HG03439 (cell line): ENCODE results near the gene SIDT1.
"Not testable (repeated sequence)": the region's sequence is repeated elsewhere in the genome, so short reads cannot be mapped to it uniquely, and the experiment has no call there.

Source experiments
- ATAC-seq: cut with Tn5 transposase; IDR thresholded peaks from one replicate; pipeline ENCODE4 v1.9.1; 2021; ENCODE audit warnings: mild to moderate bottlenecking, moderate library complexity; ENCODE audit not compliant: unreplicated experiment

The SIDT1 gene

DNA sequence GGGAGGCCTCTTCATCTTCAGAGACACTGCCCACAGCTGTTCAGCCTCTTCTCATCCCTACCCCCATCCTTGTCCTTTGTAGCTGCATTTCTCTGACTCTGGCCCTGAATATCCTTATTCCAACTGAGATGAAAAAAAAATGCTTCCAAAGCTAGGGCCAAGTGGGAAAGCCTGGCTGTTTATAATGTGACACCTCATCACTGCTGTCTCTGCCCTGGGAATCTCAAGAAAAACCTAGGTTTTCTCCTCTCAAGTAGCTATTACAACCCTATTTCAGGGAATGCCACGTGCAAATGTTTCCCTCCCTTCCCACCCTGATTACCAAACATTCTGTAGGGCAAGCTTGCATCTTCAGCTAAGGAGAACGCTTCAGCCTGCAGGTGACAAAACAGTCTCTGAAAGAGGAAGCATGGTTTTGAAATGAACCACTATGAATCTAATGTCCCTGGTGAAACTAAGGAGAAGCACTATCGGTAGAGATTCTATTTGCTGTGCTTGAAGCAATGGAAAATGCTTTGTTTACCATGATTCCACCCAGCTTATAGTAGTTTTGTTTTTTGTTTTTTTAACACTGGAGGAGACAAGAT, 98.7 kb downstream of the SIDT1 start:
- no peak for ATAC-seq

DNA sequence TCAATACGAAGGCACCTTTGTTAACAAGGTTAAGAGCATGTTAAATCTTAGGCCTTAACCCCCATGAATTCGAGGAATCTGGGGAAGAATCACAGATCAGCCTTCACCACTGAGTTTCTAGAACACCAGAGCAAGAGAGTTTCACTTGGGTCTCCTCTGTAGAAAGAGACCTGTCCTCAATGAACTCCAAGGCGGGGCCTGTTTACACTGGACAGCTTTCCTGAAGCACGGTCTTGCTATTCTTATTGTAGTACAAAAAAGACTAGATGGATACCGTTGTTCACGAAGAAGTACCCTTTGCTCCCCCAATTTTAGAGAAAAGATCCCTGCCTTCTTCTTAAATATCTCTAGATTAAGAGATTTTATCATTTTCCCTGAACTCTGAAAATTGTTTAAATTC, 99.2 kb downstream of the SIDT1 start:
- no peak for ATAC-seq

DNA sequence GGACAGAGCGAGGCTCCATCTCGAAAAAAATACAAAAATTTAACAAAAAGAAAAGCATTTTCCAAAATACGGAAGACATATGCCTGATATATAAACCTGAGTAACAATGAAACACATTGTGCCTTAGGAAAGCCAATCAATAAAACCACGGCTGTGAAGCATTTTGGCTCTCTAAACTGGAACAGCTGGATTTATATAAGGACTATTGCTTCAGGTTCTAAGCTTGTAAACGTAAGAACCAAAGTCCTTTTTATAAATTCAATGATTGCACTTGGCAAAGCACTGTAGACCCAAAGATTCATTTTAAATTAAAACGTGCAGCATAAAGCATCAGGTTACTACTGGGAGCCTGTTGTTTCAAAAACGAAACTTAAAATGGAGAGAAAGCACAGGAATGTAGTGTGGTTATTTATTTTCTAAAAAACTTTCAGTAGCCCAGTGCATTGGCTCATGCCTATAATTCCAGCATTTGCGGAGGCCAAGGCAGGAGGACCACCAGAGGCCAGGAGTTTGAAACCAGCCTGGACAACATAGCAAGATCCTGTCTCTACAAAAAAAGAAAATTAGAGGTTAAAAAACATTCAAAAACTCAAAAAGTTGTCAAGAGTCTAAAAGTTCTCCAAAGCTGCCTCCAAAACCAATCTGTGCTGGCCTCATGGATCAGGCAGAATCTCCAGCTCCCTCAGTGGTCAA, 102.6 kb downstream of the SIDT1 start:
- ATAC-seq = no peak

DNA sequence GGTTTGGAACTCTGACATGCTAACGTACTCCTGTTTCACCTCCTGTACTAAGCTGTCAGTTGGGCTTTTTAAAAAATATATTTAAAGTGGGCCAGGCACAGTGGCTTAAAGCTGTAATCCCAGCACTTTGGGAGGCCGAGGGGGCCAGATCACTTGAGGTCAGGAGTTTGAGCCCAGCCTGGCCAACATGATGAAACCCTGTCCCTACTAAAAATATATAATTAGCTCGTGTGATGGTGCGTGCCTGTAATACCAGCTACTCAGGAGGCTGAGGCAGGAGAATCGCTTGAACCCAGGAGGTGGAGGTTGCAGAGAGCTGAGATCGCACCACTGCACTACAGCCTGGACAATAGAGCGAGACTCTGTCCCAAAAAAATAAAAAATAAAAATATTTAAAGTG, 103.7 kb downstream of the SIDT1 start:
- ATAC-seq = not testable (repeated sequence)

DNA sequence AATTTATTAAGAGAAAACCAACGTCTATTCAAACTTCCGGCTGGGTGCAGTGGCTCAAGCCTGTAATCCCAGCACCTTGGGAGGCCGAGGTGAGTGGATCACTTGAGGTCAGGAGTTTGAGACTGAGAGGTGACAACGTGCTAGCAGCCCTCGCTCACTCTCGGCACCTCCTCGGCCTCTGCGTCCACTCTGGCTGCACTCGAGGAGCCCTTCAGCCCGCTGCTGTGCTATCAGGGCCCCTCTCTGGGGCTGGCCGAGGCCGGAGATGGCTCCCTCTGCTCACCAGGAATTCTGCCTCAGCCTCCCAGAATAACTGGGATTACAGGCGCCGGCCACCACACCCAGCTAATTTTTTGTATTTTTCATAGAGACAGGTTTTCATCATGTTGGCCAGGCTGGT, 105.4 kb downstream of the SIDT1 start:
- no peak for ATAC-seq

DNA sequence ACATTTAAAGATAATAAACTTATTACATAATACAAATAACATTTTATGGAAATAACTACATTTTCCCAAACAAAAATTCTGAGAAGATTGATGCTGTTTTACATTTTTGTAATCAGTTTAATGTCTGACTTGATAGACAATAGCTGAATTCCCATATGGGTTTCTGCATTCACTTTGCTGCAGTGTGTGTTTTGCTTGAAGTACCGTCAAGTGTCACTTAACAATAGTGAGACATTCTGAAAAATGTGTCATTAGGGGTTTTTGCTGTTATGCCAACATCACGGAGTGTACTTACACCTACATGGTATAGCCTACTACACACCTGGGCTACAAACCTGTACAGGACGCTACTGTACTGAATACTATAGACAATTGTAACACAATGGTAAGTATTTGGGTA, 106.6 kb downstream of the SIDT1 start:
- ATAC-seq = no peak

DNA sequence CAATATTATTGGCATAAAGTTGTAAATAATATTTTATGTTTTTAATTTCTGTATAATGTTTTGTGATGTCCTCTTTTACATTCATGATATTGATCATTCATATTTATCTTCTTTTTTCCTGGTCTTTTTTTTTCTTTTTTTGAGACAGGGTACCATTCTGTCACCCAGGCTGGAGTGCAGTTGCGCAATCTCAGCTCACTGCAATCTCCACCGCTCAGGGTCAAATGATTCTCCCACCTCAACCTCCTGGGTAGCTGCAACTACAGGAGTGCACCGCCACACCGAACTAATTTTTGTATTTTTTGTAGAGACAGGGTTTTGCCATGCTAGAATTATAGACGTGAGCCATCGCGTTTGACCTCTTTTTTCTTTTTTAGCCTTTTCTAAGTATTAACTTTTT, 111.2 kb downstream of the SIDT1 start:
- ATAC-seq = no peak

DNA sequence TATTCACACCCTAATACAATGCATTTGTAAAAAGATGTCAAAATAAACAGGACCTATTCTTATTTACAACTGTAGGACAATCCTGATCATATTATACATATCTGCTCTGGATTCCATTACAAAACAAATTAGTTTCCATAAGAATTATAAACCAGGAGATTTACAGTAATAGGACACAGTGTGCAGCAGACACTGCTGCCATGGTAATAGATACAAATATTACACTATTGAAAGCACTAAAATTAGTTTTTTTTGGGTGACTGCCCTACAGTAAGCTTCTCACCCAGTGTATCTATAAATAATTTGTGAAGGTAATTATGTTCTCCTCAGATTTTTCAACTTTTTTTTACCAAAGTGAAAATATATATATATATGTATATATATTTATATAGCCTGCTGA, 116.2 kb downstream of the SIDT1 start:
- no peak for ATAC-seq

DNA sequence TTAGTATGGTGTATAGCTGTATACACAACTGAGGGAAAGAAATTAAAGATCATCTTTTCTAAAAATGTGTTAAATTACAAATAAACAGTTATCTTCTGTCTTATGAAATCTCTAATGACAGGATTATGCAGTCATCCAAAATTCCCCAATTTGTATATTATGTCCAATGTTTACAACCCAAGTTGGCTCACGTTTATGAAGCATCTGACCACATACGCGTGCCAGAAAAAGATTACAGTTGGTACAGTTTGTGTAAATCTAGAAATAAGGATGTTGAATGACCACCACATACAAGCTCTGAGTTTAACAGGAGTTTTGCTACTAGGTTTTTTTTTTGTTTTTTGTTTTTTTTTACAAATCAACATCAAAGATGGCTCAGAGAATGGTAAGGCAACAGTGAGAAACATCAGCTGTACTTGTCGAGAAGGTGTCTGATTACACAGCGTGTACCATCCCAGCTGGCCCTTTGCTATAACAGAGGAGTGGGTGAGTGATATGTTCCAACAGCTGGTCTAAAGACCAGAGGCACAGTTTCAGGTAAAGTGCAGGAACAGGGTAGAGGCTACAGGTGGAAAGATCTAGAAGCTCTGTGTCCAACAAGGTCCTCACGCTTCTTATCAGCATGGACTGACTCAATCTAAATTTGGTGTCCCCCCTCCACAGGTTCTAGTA, 117.0 kb downstream of the SIDT1 start:
- no peak for ATAC-seq

DNA sequence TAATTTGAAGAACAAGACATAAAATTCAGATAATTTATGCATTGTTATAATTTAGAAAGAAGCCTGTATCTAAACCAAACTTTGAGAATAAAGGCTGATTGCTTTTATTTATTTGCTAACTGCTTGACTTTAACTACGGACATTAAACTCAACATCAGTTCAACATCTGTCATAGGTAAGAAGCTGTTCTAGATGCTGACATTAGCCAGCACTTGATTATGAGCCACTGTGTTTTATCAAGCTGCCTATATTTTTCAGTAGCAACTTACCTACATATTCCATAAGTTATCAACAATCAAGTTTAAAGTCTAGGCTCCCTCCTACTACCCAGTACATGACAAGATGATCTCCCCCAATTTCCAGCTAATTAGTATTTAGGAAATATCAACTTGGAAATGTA, 122.0 kb downstream of the SIDT1 start:
- no peak for ATAC-seq

DNA sequence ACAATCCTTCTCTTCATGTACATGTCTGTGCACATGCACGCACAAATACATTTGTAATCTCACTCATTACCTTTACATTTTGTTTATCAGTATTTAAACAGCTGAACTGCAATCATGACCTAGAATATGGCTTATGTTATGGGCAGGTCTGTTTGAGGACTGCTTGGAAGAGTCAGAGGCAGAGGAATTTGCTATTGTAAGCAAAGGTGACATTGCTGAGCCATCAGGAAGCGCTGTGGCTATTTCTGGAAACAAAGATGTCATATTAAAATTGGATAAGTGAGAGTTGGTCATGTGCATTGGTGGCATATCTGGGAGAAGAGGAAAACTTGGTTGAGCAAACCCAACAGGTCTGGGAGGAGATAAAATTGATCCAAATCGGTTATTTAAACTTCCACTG, 122.5 kb downstream of the SIDT1 start:
- ATAC-seq = no peak

DNA sequence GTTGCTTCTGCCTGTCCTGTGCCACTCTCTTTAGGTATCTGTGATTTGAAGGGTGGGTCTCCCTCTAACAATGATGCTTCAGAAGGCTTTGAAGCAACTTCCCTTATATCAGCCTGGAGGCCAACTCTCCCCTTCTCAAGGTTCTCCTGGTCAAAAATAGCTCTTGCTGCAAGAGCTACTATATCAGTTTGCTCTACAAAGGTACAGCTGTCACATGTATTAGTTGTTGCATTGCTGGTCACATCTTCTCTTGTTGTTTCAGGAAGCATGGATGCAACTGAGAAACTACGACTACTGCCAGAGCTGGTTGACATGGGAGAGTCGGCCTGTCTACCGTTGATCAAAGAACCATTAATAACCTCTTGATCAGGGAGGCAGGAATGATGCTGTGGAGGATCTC, 125.8 kb downstream of the SIDT1 start:
- no peak for ATAC-seq

DNA sequence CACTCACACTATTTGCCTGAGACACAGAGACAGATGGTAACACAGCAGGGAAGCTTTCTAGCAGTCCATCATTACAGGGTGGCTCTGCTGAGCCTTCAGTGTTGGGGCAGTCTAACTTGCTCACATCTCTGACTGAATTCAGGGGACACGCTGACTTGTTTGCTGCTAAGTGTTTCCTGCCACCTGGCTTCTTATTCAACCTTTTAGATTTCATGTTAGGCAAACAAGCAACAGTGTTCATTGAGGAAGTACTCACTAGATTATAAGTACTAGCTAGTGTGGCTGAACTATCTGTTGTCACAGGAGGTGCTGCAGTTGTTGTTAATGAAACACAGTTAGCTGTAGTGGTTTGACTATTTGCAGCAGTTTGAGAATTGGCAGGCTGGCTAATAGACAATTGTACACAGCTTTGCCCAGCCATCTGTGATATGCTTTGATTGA, 126.8 kb downstream of the SIDT1 start:
- no peak for ATAC-seq

DNA sequence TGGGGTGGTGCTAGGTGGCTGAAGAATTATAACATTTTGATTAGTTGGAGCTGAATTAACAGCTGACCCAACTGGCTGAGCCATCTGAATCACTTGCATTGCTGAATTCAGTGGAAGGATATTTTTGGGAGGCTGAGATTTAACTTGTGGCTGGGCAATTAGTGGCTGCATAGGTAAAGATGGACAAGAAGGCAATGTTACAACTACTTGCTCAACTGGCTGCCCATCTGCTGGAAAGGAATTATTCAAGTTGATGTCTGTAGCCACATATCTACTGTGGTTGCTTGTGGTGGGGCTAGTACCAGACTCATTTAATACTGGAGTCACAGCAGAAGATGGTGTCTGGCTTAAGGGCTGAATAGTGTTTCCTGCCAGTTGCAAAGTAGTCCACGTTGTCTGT, 127.6 kb downstream of the SIDT1 start:
- no peak for ATAC-seq

DNA sequence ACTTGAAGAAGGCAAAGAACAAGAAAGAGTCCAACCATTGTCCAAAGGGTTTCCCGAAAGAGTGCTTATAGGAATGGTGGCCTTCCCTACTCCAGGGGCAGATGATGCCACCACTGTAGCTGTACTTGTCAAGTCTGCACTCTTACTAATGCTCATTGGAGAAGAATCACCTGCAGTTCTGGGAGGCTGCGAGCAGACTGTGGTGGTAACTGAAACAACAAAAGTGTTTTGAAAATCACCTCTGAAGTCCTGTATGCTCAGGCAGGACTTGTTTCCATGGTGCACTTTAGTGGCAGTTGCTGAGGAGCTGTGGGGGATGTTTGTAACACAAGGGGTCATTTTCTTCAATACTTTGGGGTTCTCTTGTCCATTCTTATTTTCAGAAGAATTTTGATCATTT, 128.1 kb downstream of the SIDT1 start:
- ATAC-seq = no peak

DNA sequence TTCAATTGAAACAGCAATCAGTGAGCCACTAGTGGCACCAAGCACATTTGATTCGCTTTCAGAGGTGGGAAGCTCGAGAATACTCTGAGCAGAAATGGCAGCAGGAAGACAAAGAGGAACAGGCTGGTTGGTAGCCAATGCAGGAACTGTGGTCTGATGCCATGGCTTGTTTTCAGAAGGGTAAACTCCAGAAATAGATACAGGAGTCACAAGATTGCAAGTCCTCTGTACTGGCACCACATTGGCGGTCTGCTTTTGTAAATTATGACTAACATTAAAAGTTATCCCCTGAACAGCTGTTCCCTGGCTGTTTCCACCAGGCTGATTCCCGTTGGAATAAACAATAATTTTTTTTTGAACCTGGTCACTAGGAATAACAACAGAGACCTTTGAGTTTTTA, 128.5 kb downstream of the SIDT1 start:
- no peak for ATAC-seq

DNA sequence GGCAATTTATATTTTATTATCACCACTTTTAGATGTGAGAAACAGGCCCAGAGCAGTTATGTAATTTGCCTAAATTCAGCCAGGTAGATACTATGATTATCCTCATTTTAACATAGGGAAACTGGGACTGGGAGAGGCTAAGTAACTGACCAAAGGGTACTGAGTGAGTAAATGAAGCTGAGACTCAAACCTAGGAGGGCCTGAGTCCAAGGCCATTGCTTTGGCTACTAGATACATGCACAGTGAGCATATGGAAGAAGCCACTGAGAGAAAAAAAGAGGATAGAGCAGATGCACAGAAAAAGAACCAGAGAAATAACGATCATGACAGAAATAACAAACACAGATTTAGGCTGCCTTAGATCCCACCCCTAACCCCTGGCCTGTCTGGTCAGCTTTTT, 130.5 kb downstream of the SIDT1 start:
- no peak for ATAC-seq

DNA sequence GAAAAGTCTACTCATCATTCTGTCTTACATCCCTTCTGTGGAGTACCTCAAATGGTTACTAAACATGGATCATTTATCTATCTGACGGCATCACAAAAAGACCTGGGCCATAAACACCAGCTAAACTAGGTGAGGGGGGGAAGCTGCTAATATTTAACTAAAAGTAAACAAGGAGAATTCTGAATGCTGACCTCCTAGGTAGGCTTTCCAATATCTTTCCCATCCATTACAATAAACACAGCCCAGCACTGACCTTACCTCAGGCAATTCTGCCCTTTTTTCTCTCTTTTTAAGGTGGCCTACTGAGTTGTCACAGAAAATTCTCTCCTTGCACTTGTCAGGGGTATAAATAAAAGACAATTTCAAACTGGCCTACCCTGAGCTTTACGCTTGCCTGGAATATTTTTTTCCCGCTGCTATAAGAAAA, 131.0 kb downstream of the SIDT1 start:
- no peak for ATAC-seq

DNA sequence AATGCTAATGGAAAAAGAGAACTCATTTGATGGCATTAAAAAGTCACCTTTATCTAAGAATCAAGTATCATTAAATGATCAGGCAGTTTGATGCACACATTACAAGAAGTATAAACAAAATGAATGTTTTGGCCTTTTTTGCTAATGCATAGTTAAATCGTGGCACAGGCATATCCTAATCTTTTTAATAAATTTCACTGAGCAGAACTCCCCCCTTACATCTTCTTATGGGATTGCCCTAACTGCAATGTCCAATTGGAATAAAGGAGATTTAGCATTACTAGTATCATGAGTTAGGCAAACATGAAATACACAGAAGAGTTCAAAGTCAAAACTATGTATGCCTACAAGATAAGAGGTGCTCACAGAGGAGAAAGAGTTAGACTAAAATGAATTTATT, 131.4 kb downstream of the SIDT1 start:
- ATAC-seq = no peak

DNA sequence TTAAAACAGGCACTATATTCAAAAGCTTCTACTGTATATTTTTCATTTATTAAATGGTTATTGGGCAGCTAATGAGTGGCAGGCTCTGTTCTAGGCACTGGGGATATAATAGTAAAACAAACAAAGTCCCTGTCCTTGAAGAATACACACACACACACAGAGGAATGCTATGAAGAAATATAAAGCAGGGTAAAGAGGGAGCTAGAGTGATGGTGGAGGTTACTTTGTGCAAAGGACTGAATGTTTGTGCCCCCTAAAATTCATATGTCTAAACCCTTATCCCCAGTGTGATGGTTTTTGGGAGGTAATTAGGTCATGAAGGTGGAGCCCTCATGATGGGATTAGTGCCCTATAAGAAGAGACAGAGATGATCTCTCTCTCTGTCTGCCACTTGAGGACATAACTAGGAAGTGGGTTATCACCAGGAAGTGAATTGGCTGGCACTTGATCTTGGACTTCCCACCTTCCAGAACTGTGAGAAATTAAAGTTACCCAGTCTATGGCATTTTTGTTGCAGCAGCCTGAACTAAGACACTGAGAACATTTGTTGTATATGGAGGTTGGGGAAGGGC, 132.3 kb downstream of the SIDT1 start:
- no peak for ATAC-seq

DNA sequence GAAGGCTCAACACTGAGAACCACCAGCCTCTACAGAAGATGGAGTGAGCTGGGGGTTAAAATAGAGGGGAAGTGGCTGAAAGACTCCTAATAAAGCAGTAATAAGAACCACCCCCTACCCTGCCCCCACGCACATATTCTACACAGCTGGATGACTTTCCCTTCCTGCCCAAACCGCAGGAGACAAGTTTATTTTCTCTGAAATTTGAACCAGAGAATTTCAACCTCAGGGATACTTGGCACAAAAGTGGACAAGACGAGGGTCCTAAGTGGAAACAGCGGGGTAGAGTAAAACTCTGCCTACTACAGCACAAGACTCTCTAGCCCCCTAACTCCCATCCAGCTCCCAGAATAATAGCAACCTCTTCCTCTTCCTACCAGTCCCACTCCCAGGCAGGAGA, 135.7 kb downstream of the SIDT1 start:
- ATAC-seq = no peak

DNA sequence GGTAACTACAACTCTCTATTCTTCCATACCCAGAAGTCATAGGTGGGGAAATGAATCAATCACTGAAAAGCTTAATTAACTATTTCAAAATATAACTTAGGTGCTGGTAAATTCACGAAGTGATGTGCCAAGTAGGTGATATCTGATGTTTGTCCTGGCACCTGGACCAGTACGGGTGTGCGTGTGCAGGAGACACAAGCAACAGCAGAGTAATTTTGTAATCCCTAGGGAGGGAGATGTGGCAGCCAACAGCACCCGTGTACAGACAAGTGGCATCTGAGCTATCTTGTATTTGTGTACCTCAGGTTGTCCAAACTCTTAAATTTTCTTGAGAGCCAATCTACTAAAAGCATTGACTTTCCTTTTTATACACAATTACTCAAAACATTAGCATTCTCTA, 141.2 kb downstream of the SIDT1 start:
- no peak for ATAC-seq
